ENCODE measurements around the gene SLIT1. TPM values are rescaled to one million over a fixed set of nuclear protein-coding genes. Genes with fewer than 3 reads are reported as not detected.

SLIT1 gene
- polyA plus RNA-seq, 1 donor (not counting 4 experiments of a cell fraction or from before 2014, with no cell fraction given): 0.01 TPM

DNA sequence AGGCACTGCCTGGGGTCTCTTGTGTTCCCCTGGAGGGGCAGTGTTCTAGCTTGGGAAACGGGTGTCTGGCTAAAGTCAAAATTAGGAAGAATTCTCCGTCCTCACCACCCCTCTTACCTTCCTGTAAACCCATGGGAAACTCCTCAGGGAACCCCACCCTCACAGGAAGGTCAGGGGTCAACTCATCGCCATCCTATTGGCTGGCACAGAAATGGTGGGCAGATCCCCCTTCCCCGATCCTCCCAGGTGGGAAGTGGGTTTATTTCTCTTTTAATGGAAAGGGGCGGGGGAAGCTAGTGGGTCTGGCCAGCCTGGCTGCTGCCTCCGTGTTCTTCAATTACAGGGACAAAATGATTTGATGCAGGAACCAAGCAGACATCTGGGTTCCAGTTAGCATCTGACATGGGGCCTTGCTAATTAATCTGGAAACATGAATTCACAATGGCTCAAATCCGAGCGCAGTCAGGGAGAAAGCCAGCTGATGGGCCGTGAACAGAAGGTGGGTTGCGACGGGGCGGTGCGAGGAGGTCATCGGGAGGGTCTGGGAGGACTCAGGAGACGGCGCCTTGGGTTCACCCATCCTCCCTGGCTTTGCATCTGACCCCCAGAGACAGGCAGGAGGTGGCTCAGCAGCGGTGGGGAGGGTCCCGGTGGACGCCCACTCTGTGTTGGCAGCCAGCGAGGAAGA lies 66.6 kb downstream of the SLIT1 start:
- no peak for DNase-seq (ENCODE audit: low read depth, low spot score)
- Histone ChIP-seq H3K4me3 (ENCODE audit: control insufficient read depth in 2 of 3, extremely low read depth in 1 of 3, insufficient read depth in 2 of 3, low read depth in 1 of 3, low read length in 3 of 3) (no peak overlapping the region), H4K20me1 (ENCODE audit: control insufficient read depth, extremely low read depth, insufficient read depth, low read length) (no peaks in the 10 kb centered on the region), H3K9me1 (ENCODE audit: control insufficient read depth, extremely low read depth, insufficient read depth, low read length) (no peaks in the 10 kb centered on the region), H3K4me2 (ENCODE audit: control insufficient read depth, extremely low read depth, insufficient read depth, low read depth, low read length) (no peak overlapping the region), H3K9me3 (ENCODE audit: control insufficient read depth, low read depth, low read length) (no peaks in the 10 kb centered on the region), H3K9ac (ENCODE audit: control insufficient read depth, extremely low read depth, insufficient read depth, low read length) (no peak overlapping the region), H3K79me2 (ENCODE audit: control insufficient read depth, insufficient read depth, low read length) (no peaks in the 10 kb centered on the region), H2AFZ (ENCODE audit: control insufficient read depth, low read length) (no peak overlapping the region), H3K4me1 (ENCODE audit: control insufficient read depth, extremely low read depth, insufficient read depth, low read length) (no peaks in the 10 kb centered on the region), H3K27ac (ENCODE audit: control insufficient read depth, insufficient read depth, low read length) (no peak overlapping the region), H3K27me3 (ENCODE audit: control insufficient read depth, extremely low read depth, insufficient read depth, low read length) (no peaks in the 10 kb centered on the region), H3K36me3 (ENCODE audit: control insufficient read depth in 2 of 2, extremely low read depth in 1 of 2, insufficient read depth in 2 of 2, low read length in 2 of 2) (no peaks in the 10 kb centered on the region)
- dilution Hi-C loops (cut with MboI; ENCODE audit: extremely low pct_ligation_motif_present, low sequenced_read_pairs): no loop called here
- no peak for FAIRE-seq
- TF ChIP-seq, protein P1, sequence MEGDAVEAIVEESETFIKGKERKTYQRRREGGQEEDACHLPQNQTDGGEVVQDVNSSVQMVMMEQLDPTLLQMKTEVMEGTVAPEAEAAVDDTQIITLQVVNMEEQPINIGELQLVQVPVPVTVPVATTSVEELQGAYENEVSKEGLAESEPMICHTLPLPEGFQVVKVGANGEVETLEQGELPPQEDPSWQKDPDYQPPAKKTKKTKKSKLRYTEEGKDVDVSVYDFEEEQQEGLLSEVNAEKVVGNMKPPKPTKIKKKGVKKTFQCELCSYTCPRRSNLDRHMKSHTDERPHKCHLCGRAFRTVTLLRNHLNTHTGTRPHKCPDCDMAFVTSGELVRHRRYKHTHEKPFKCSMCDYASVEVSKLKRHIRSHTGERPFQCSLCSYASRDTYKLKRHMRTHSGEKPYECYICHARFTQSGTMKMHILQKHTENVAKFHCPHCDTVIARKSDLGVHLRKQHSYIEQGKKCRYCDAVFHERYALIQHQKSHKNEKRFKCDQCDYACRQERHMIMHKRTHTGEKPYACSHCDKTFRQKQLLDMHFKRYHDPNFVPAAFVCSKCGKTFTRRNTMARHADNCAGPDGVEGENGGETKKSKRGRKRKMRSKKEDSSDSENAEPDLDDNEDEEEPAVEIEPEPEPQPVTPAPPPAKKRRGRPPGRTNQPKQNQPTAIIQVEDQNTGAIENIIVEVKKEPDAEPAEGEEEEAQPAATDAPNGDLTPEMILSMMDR (optimal IDR thresholded peaks at IDR 0.05 in 1 of 3, IDR thresholded peaks at IDR 0.05 in 1 of 3, conservative IDR thresholded peaks at IDR 0.05 in 1 of 3; ENCODE audit: extremely low read depth in 1 of 3, insufficient read depth in 2 of 3, low read length in 3 of 3): no peak
- no peak for TF ChIP-seq EZH2 (IDR thresholded peaks at IDR 0.05; ENCODE audit: low read length)

DNA sequence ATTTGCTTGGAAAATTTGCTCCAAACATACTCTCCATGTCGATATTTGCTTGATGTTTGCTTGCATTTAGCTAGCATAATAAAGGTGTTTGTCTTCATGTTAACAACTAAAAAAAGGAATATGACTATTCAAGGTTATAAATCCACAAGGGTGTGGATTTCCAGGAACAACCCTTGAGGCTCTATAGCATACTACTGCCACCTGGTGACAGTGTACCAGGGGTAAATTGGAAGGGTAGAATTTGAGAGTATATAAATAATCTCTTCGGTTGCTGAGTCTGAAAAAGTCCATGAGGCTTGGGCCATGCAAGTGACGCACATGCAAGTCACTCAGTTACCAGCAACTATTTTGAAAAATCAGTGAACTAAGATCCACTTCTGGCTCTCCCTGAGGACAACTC lies 68.4 kb downstream of the SLIT1 start:
- DNase-seq (ENCODE audit: low read depth, low spot score): no peak
- H2AFZ ChIP-seq (ENCODE audit: control insufficient read depth, low read length): no peak overlapping the region
- TF ChIP-seq EZH2 (IDR thresholded peaks at IDR 0.05; ENCODE audit: low read length): no peak
- TF ChIP-seq, protein P1 (optimal IDR thresholded peaks at IDR 0.05 in 1 of 3, IDR thresholded peaks at IDR 0.05 in 1 of 3, conservative IDR thresholded peaks at IDR 0.05 in 1 of 3; ENCODE audit: extremely low read depth in 1 of 3, insufficient read depth in 2 of 3, low read length in 3 of 3): peak; percentile 13 to 36 (median 31)
- no peaks in the 10 kb centered on the region for H3K27me3 ChIP-seq (ENCODE audit: control insufficient read depth, extremely low read depth, insufficient read depth, low read length)
- H3K36me3 ChIP-seq (ENCODE audit: control insufficient read depth in 2 of 2, extremely low read depth in 1 of 2, insufficient read depth in 2 of 2, low read length in 2 of 2): no peaks in the 10 kb centered on the region
- H3K9ac ChIP-seq (ENCODE audit: control insufficient read depth, extremely low read depth, insufficient read depth, low read length): no peak overlapping the region
- no peaks in the 10 kb centered on the region for H4K20me1 ChIP-seq (ENCODE audit: control insufficient read depth, extremely low read depth, insufficient read depth, low read length)
- H3K4me1 ChIP-seq (ENCODE audit: control insufficient read depth, extremely low read depth, insufficient read depth, low read length): no peaks in the 10 kb centered on the region
- H3K9me1 ChIP-seq (ENCODE audit: control insufficient read depth, extremely low read depth, insufficient read depth, low read length): no peaks in the 10 kb centered on the region
- no peaks in the 10 kb centered on the region for H3K79me2 ChIP-seq (ENCODE audit: control insufficient read depth, insufficient read depth, low read length)
- FAIRE-seq: no peak
- H3K4me3 ChIP-seq (ENCODE audit: control insufficient read depth in 2 of 3, extremely low read depth in 1 of 3, insufficient read depth in 2 of 3, low read depth in 1 of 3, low read length in 3 of 3): no peak overlapping the region
- H3K4me2 ChIP-seq (ENCODE audit: control insufficient read depth, extremely low read depth, insufficient read depth, low read depth, low read length): no peak overlapping the region
- no peaks in the 10 kb centered on the region for H3K9me3 ChIP-seq (ENCODE audit: control insufficient read depth, low read depth, low read length)
- dilution Hi-C loops (cut with MboI; ENCODE audit: extremely low pct_ligation_motif_present, low sequenced_read_pairs): no loop called here
- H3K27ac ChIP-seq (ENCODE audit: control insufficient read depth, insufficient read depth, low read length): no peak overlapping the region

All from keratinocyte (primary cell).